RWPE1 (cell line): ENCODE measurements around the gene OR10J4.
"Not testable (repeated sequence)": the region's sequence is repeated elsewhere in the genome, so short reads cannot be mapped to it uniquely, and the experiment has no call there.

ENCODE experiments used
- CTCF ChIA-PET: fragments of 350-600 bp; sonication (Branson Sonifier 250); formaldehyde crosslinking; extraction: SDS; loops from one replicate; lab custom pipeline; 2021; lab: Yijun Ruan, JAX
- POLR2A ChIA-PET: fragments of 400-600 bp; formaldehyde crosslinking; extraction: SDS; loops from one replicate; lab custom pipeline; 2020; ENCODE audit warnings: antibody characterized with exemption; ENCODE audit not compliant: low non-redundant PET; lab: Yijun Ruan, JAX
- DNase-seq: peaks from one replicate; pipeline ENCODE4 v3.0.0; 2012; ENCODE audit warnings: low spot score
- H3K27ac ChIP-seq: fragments of 450-650 bp; 2 replicates; pipeline ENCODE4 v1.5.1; 2017
- TF ChIP-seq, protein P1 (sequence below): fragments of 450-650 bp; conservative IDR thresholded peaks from 2 replicates; pipeline ENCODE4 v1.5.1; 2017; ENCODE audit warnings: low read depth, mild to moderate bottlenecking

OR10J4 gene

GRCh38 chr1:159444511-159444910 is 12.5 kb downstream of the OR10J4 start:
- H3K27ac ChIP-seq = no peak overlapping the region
- ChIA-PET CTCF (no interaction called here), POLR2A (no interaction called here)
- no peak for DNase-seq
- TF ChIP-seq, protein P1, sequence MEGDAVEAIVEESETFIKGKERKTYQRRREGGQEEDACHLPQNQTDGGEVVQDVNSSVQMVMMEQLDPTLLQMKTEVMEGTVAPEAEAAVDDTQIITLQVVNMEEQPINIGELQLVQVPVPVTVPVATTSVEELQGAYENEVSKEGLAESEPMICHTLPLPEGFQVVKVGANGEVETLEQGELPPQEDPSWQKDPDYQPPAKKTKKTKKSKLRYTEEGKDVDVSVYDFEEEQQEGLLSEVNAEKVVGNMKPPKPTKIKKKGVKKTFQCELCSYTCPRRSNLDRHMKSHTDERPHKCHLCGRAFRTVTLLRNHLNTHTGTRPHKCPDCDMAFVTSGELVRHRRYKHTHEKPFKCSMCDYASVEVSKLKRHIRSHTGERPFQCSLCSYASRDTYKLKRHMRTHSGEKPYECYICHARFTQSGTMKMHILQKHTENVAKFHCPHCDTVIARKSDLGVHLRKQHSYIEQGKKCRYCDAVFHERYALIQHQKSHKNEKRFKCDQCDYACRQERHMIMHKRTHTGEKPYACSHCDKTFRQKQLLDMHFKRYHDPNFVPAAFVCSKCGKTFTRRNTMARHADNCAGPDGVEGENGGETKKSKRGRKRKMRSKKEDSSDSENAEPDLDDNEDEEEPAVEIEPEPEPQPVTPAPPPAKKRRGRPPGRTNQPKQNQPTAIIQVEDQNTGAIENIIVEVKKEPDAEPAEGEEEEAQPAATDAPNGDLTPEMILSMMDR = no peak

- ChIA-PET CTCF (interaction anchor here (0.7 kb wide), 1 partner anchor 377 kb away, joined by 3 read pairs; no protein-coding TSS in a partner anchor), POLR2A (no interaction called here)
- TF ChIP-seq, protein P1 = no peak
- no peak overlapping the region for H3K27ac ChIP-seq
- no peak for DNase-seq
These were observed 16.2 kb downstream of the OR10J4 start for GRCh38 chr1:159448181-159448580.

DNA sequence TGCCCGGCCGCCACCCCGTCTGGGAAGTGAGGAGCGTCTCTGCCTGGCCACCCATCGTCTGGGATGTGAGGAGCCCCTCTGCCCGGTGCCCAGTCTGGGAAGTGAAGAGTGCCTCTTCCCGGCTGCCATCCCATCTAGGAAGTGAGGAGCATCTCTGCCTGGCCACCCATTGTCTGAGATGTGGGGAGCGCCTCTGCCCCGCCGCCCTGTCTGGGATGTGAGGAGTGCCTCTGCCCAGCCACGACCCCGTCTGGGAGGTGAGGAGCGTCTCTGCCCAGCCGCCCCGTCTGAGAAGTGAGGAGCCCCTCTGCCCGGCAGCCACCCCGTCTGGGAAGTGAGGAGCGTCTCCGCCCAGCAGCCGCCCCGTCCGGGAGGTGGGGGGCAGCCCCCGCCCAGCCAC is 17.6 kb downstream of the OR10J4 start:
- CTCF ChIA-PET, DNase-seq, H3K27ac ChIP-seq, POLR2A ChIA-PET: not testable (repeated sequence)

DNA sequence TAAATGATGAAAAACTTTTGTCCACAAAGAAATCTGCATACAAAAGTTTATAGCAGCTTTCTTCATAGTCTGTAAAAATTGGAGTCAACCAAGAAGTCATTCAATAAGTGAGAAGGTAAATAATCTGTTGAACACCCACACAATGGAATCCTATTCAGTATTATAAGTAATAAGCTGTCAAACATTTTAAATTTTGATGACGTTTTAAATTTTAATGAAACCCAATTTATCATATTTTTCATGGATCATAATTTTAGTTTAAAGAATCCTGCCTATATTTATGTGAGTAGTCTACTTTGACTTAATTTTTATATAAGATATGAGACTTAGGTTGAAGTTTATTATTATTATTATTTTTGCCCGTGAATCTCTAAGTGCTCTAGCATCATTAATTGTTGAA is 27.5 kb downstream of the OR10J4 start:
- POLR2A ChIA-PET = no interaction called here
- TF ChIP-seq, protein P1 = no peak
- no peak for DNase-seq
- H3K27ac ChIP-seq = no peak overlapping the region
- CTCF ChIA-PET = interaction anchor here (0.5 kb wide), 1 partner anchor 205 kb away, joined by 3 read pairs; no protein-coding TSS in a partner anchor

- H3K27ac ChIP-seq = no peak overlapping the region
- TF ChIP-seq, protein P1 = no peak
- POLR2A ChIA-PET = no interaction called here
- no peak for DNase-seq
- CTCF ChIA-PET = no interaction called here
These were observed 33.2 kb downstream of the OR10J4 start for GRCh38 chr1:159465191-159465603.

- TF ChIP-seq, protein P1 = no peak
- H3K27ac ChIP-seq = no peak overlapping the region
- ChIA-PET POLR2A (no interaction called here), CTCF (no interaction called here)
- DNase-seq = no peak
These were observed 36.3 kb downstream of the OR10J4 start for GRCh38 chr1:159468321-159468720.

- TF ChIP-seq, protein P1 = no peak
- DNase-seq = no peak
- CTCF ChIA-PET = interaction anchor here (0.7 kb wide), 1 partner anchor 13 kb away, joined by 3 read pairs; no protein-coding TSS in a partner anchor
- H3K27ac ChIP-seq = no peak overlapping the region
- POLR2A ChIA-PET = no interaction called here
These were observed 38.0 kb downstream of the OR10J4 start for GRCh38 chr1:159469921-159470533.
